Left kidney (tissue), 2 donors: Measurements from ENCODE around the gene GIGYF1. TPM values are rescaled to one million over a fixed set of nuclear protein-coding genes. Genes with fewer than 3 reads are reported as not detected.

Source experiments
- DNase-seq: peaks from one replicate; pipeline ENCODE4 v3.0.0-alpha.2; 2013
- polyA plus RNA-seq: library from polyadenylated mRNA; unstranded; fragments of 120-200 nt; gene quantifications from one replicate; pipeline ENCODE4 v1.2.1, GENCODE V29; 2013; ENCODE audit not compliant: insufficient read length

GIGYF1 gene
- polyA plus RNA-seq, 1 donor: 42.7 TPM

- DNase-seq: no peak
Observed at GRCh38 chr7:100685049-100685605, 8.9 kb downstream of the GIGYF1 start.

GRCh38 chr7:100684534-100685042 lies 9.5 kb downstream of the GIGYF1 start:
- DNase-seq: no peak

GRCh38 chr7:100683659-100684533 lies 10.2 kb downstream of the GIGYF1 start:
- no peak for DNase-seq

- DNase-seq: no peak
Observed at GRCh38 chr7:100682991-100683658, 10.9 kb downstream of the GIGYF1 start.

- no peak for DNase-seq
Observed at GRCh38 chr7:100682228-100682741, 11.8 kb downstream of the GIGYF1 start.

- no peak for DNase-seq
Observed at GRCh38 chr7:100681491-100682227, 12.4 kb downstream of the GIGYF1 start.

GRCh38 chr7:100680576-100681271 lies 13.3 kb downstream of the GIGYF1 start:
- DNase-seq: no peak

GRCh38 chr7:100679927-100680575 lies 14.0 kb downstream of the GIGYF1 start:
- no peak for DNase-seq

GRCh38 chr7:100679129-100679926 lies 14.7 kb downstream of the GIGYF1 start:
- DNase-seq: no peak

GRCh38 chr7:100678291-100678984 lies 15.6 kb downstream of the GIGYF1 start:
- no peak for DNase-seq

- no peak for DNase-seq
Observed at GRCh38 chr7:100677308-100678267, 16.5 kb downstream of the GIGYF1 start.

- no peak for DNase-seq
Observed at GRCh38 chr7:100676501-100677306, 17.3 kb downstream of the GIGYF1 start.

- peak; percentile 59 for DNase-seq
Observed at GRCh38 chr7:100675581-100676350, 18.3 kb downstream of the GIGYF1 start.

- no peak for DNase-seq
Observed at GRCh38 chr7:100675105-100675451, 19.0 kb downstream of the GIGYF1 start.

- DNase-seq: no peak
Observed at GRCh38 chr7:100674411-100675104, 19.5 kb downstream of the GIGYF1 start.

- no peak for DNase-seq
Observed at GRCh38 chr7:100673942-100674410, 20.1 kb downstream of the GIGYF1 start.
